ENCODE data around the gene RDX.

RDX gene

GRCh38 chr11:110298301-110298765 is 1.9 kb upstream of the RDX start:
- peaks cover 12% of the 10 kb centered on the region; the same call in 1 of the 2 replicates for H3K4me1 ChIP-seq (ENCODE audit: low read length)
- no peak overlapping the region for H3K4me3 ChIP-seq (ENCODE audit: low read length)
- no peak overlapping the region for H2AFZ ChIP-seq (ENCODE audit: low read length)
- H3K79me2 ChIP-seq (ENCODE audit: low read length): peaks cover 27% of the 10 kb centered on the region
- TF ChIP-seq CTCF (IDR thresholded peaks at IDR 0.05; ENCODE audit: low read length): no peak
- TF ChIP-seq EZH2phosphoT487 (IDR thresholded peaks at IDR 0.05; ENCODE audit: low read length): no peak
- no peak for TF ChIP-seq EZH2 (optimal IDR thresholded peaks at IDR 0.05; ENCODE audit: low read depth, low read length)
- H3K27me3 ChIP-seq (replicated peaks; ENCODE audit: insufficient read depth, low read length): no peaks in the 10 kb centered on the region
- no peaks in the 10 kb centered on the region for H3K9me2 ChIP-seq (replicated peaks; ENCODE audit: insufficient read depth, low read length)
- H3K27ac ChIP-seq (ENCODE audit: low read length): no peak overlapping the region
- H3F3A ChIP-seq (ENCODE audit: insufficient read depth, low read length): peaks cover 17% of the 10 kb centered on the region
- H3K9ac ChIP-seq (ENCODE audit: low read length): no peak overlapping the region
- H3K4me2 ChIP-seq (ENCODE audit: low read depth, low read length): no peak overlapping the region
- DNase-seq: no peak
- no peaks in the 10 kb centered on the region; the same call in 1 of the 2 replicates for H4K20me1 ChIP-seq (ENCODE audit: insufficient read depth, low read length)
- H3K36me3 ChIP-seq (replicated peaks; ENCODE audit: insufficient read depth, low read length): no peaks in the 10 kb centered on the region
- H3K9me3 ChIP-seq (replicated peaks; ENCODE audit: insufficient read depth, low read length): no peaks in the 10 kb centered on the region

GRCh38 chr11:110297726-110298300 is 1.4 kb upstream of the RDX start:
- Histone ChIP-seq H3K79me2 (ENCODE audit: low read length) (peaks cover 33% of the 10 kb centered on the region), H2AFZ (ENCODE audit: low read length) (no peak overlapping the region), H3K36me3 (replicated peaks; ENCODE audit: insufficient read depth, low read length) (no peaks in the 10 kb centered on the region), H3K4me1 (ENCODE audit: low read length) (peaks cover 12% of the 10 kb centered on the region; the same call in 1 of the 2 replicates), H3K4me2 (ENCODE audit: low read depth, low read length) (no peak overlapping the region), H3F3A (ENCODE audit: insufficient read depth, low read length) (peaks cover 17% of the 10 kb centered on the region), H4K20me1 (ENCODE audit: insufficient read depth, low read length) (no peaks in the 10 kb centered on the region; the same call in none of the 2 replicates), H3K4me3 (ENCODE audit: low read length) (no peak overlapping the region), H3K9ac (ENCODE audit: low read length) (no peak overlapping the region), H3K9me3 (replicated peaks; ENCODE audit: insufficient read depth, low read length) (no peaks in the 10 kb centered on the region), H3K9me2 (replicated peaks; ENCODE audit: insufficient read depth, low read length) (no peaks in the 10 kb centered on the region), H3K27me3 (replicated peaks; ENCODE audit: insufficient read depth, low read length) (no peaks in the 10 kb centered on the region), H3K27ac (ENCODE audit: low read length) (no peak overlapping the region)
- TF ChIP-seq EZH2phosphoT487 (IDR thresholded peaks at IDR 0.05; ENCODE audit: low read length): no peak
- no peak for TF ChIP-seq EZH2 (optimal IDR thresholded peaks at IDR 0.05; ENCODE audit: low read depth, low read length)
- TF ChIP-seq CTCF (IDR thresholded peaks at IDR 0.05; ENCODE audit: low read length): no peak
- DNase-seq: no peak

- TF ChIP-seq CTCF (IDR thresholded peaks at IDR 0.05; ENCODE audit: low read length): no peak
- no peak for TF ChIP-seq EZH2 (optimal IDR thresholded peaks at IDR 0.05; ENCODE audit: low read depth, low read length)
- no peak for TF ChIP-seq EZH2phosphoT487 (IDR thresholded peaks at IDR 0.05; ENCODE audit: low read length)
- no peaks in the 10 kb centered on the region for H3K9me3 ChIP-seq (replicated peaks; ENCODE audit: insufficient read depth, low read length)
- H4K20me1 ChIP-seq (ENCODE audit: insufficient read depth, low read length): no peaks in the 10 kb centered on the region; the same call in none of the 2 replicates
- H3K36me3 ChIP-seq (replicated peaks; ENCODE audit: insufficient read depth, low read length): no peaks in the 10 kb centered on the region
- peaks cover 39% of the 10 kb centered on the region for H3K79me2 ChIP-seq (ENCODE audit: low read length)
- peak overlapping the region; percentile 47; the same call in 1 of the 2 replicates for H3K9ac ChIP-seq (ENCODE audit: low read length)
- peak overlapping the region; percentile 87; the same call in 1 of the 2 replicates for H3K4me2 ChIP-seq (ENCODE audit: low read depth, low read length)
- H3K27me3 ChIP-seq (replicated peaks; ENCODE audit: insufficient read depth, low read length): no peaks in the 10 kb centered on the region
- H3K4me1 ChIP-seq (ENCODE audit: low read length): peaks cover 12% of the 10 kb centered on the region; the same call in 1 of the 2 replicates
- no peak overlapping the region for H3K27ac ChIP-seq (ENCODE audit: low read length)
- peak; percentile 7 for DNase-seq
- peak overlapping the region; percentile 65 for H3K4me3 ChIP-seq (ENCODE audit: low read length)
- no peaks in the 10 kb centered on the region for H3K9me2 ChIP-seq (replicated peaks; ENCODE audit: insufficient read depth, low read length)
- H2AFZ ChIP-seq (ENCODE audit: low read length): peak overlapping the region; percentile 91
- peaks cover 17% of the 10 kb centered on the region for H3F3A ChIP-seq (ENCODE audit: insufficient read depth, low read length)
These were observed 787 bp upstream of the RDX start for GRCh38 chr11:110297076-110297725.
